Measurements from ENCODE around the gene SCMH1. TPM values are rescaled to one million over a fixed set of nuclear protein-coding genes. Genes with fewer than 3 reads are reported as not detected.
"Not testable (repeated sequence)": the region's sequence is repeated elsewhere in the genome, so short reads cannot be mapped to it uniquely, and the experiment has no call there.

The SCMH1 gene
- total RNA-seq, 1 donor from 2014 or later = 36.7 TPM

DNA sequence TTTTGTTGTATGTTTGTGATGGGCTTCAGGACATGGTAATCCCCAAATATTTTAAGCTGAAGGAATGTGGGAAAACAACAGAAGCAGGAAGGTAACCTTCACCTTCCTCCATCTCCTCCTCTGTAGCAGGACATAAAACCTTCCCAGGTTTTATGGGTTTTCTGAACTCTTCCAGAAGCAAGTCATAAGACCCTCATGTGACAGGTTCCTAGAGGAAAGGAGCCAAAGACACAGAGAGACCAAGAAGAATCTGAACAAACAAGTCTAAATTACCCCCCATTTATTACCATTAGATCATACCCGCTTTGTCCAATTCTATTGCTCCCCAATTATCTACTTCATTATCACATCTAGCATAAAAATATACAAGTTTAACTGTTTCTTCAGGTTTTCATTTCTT lies 28.8 kb downstream of the SCMH1 start:
- H3K36me3 Mint-ChIP-seq = peaks cover 39% of the 10 kb centered on the region
- no peak overlapping the region for H3K4me3 Mint-ChIP-seq
- H3K27ac Mint-ChIP-seq = no peak overlapping the region
- H3K4me1 Mint-ChIP-seq (ENCODE audit: unreplicated experiment) = no peaks in the 10 kb centered on the region
- no peaks in the 10 kb centered on the region for H3K27me3 Mint-ChIP-seq
- TF ChIP-seq, protein P1, sequence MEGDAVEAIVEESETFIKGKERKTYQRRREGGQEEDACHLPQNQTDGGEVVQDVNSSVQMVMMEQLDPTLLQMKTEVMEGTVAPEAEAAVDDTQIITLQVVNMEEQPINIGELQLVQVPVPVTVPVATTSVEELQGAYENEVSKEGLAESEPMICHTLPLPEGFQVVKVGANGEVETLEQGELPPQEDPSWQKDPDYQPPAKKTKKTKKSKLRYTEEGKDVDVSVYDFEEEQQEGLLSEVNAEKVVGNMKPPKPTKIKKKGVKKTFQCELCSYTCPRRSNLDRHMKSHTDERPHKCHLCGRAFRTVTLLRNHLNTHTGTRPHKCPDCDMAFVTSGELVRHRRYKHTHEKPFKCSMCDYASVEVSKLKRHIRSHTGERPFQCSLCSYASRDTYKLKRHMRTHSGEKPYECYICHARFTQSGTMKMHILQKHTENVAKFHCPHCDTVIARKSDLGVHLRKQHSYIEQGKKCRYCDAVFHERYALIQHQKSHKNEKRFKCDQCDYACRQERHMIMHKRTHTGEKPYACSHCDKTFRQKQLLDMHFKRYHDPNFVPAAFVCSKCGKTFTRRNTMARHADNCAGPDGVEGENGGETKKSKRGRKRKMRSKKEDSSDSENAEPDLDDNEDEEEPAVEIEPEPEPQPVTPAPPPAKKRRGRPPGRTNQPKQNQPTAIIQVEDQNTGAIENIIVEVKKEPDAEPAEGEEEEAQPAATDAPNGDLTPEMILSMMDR (conservative IDR thresholded peaks at IDR 0.05) = no peak
- no peak for DNase-seq (ENCODE audit: extremely low spot score, unreplicated experiment)
- no peaks in the 10 kb centered on the region for H3K9me3 Mint-ChIP-seq

DNA sequence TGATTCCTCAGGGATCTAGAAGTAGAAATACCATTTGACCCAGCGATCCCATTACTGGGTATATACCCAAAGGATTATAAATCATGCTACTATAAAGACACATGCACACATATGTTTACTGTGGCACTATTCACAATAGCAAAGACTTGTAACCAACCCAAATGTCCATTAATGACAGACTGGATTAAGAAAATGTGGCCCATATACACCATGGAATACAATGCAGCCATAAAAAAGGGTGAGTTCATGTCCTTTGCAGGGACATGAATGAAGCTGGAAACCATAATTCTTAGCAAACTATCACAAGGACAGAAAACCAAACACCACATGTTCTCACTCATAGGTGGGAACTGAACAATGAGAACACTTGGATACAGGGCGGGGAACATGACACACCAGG lies 30.5 kb downstream of the SCMH1 start:
- H3K27ac Mint-ChIP-seq; H3K9me3 Mint-ChIP-seq; DNase-seq (ENCODE audit: extremely low spot score, unreplicated experiment); H3K27me3 Mint-ChIP-seq; H3K4me1 Mint-ChIP-seq (ENCODE audit: unreplicated experiment); H3K4me3 Mint-ChIP-seq: not testable (repeated sequence)
- peaks cover 31% of the 10 kb centered on the region for H3K36me3 Mint-ChIP-seq

DNA sequence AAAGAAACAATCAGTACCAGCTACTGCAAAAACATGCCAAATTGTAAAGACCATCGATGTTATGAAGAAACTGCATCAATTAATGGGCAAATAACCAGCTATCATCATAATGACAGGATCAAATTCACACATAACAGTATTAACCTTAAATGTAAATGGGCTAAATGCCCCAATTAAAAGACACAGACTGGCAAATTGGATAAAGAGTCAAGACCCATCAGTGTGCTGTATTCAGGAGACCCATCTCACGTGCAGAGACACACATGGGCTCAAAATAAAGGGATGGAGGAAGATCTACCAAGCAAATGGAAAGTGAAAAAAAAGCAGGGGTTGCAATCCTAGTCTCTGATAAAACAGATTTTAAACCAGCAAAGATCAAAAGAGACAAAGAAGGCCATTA lies 35.1 kb downstream of the SCMH1 start:
- not testable (repeated sequence) for H3K27ac Mint-ChIP-seq; H3K27me3 Mint-ChIP-seq; H3K4me3 Mint-ChIP-seq; DNase-seq (ENCODE audit: extremely low spot score, unreplicated experiment); H3K4me1 Mint-ChIP-seq (ENCODE audit: unreplicated experiment)
- H3K9me3 Mint-ChIP-seq = peaks cover 21% of the 10 kb centered on the region
- H3K36me3 Mint-ChIP-seq = peaks cover 39% of the 10 kb centered on the region

DNA sequence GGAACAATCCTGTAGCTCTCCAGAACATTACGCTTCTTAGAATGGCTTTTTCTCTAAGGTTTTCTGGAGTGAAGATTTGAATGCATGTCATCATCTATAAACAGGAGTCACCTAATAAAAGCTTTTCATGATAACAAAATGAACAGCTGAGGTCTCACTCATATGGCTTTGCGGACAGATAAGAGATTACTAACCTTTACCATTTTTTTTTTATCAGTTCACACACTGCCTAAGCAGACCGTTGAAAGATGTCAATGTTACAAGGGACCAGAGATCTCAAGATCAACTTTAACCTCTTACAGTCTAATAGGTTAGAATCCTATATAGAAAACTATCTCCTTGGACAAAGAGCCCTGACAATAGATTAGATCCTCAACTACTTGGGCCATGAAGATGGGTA lies 41.4 kb downstream of the SCMH1 start:
- no peaks in the 10 kb centered on the region for H3K27me3 Mint-ChIP-seq
- no peak overlapping the region for H3K4me3 Mint-ChIP-seq
- TF ChIP-seq, protein P1 (conservative IDR thresholded peaks at IDR 0.05) = no peak
- peaks cover 20% of the 10 kb centered on the region for H3K9me3 Mint-ChIP-seq
- no peak overlapping the region for H3K27ac Mint-ChIP-seq
- no peaks in the 10 kb centered on the region for H3K4me1 Mint-ChIP-seq (ENCODE audit: unreplicated experiment)
- no peak for DNase-seq (ENCODE audit: extremely low spot score, unreplicated experiment)
- H3K36me3 Mint-ChIP-seq = peaks cover 15% of the 10 kb centered on the region

DNA sequence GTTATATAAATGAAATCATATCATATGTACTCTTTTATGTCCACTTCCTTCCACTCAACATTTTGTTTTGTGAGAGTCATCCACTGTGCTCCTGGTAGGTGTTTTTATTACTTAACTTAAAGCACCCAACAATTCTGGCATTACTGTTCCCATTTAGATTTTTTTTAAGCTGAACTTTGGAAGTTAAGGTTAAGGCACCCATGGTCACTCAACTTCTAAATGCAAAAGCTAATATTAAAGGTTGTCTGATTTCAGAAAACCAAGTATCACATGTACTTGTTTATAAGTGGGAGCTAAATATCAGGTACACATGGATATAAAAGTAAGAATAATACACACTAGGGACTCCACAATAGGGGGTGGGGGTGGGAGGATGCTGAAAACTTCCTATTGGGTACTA lies 42.7 kb downstream of the SCMH1 start:
- peaks cover 18% of the 10 kb centered on the region for H3K9me3 Mint-ChIP-seq
- H3K27me3 Mint-ChIP-seq = no peaks in the 10 kb centered on the region
- H3K36me3 Mint-ChIP-seq = peaks cover 12% of the 10 kb centered on the region
- H3K27ac Mint-ChIP-seq = no peak overlapping the region
- no peak for DNase-seq (ENCODE audit: extremely low spot score, unreplicated experiment)
- no peaks in the 10 kb centered on the region for H3K4me1 Mint-ChIP-seq (ENCODE audit: unreplicated experiment)
- H3K4me3 Mint-ChIP-seq = no peak overlapping the region
- TF ChIP-seq, protein P1 (conservative IDR thresholded peaks at IDR 0.05) = no peak

DNA sequence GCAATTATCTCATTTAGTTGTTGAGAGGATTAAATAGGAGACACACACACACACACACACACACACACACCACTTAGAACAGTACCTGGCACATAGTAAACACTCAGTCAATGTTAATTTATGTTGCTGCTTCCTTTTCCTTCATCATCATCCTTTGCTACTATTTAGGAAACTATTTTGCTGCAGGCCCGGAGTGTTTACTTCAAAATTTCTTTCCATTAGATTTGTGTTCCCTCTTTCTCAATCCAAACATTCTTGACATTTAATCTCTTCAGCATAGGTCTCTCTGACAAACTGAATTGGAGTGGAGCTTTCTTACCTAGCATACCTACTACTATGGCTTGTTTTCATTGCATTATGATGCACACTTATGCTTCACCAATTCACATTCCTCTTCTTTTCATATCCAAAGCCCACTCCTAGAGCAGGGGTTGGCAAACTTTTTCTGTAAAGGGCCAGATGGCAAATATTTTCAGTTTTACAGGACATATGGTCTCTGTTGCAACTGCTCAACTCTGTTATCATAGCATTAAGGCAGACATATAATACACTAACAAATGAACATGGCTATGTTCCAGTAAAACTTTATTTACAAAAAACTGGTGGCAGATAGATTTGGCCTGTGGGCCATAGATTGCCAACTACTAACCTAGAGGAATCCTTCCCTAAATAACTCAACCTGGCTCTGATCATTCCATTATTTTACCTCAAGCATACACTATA lies 49.5 kb downstream of the SCMH1 start:
- H3K27ac Mint-ChIP-seq = no peak overlapping the region
- no peak for DNase-seq (ENCODE audit: extremely low spot score, unreplicated experiment)
- peaks cover 4% of the 10 kb centered on the region for H3K4me1 Mint-ChIP-seq (ENCODE audit: unreplicated experiment)
- H3K4me3 Mint-ChIP-seq = no peak overlapping the region
- TF ChIP-seq, protein P1 (conservative IDR thresholded peaks at IDR 0.05) = no peak
- H3K36me3 Mint-ChIP-seq = peaks cover 3% of the 10 kb centered on the region
- H3K27me3 Mint-ChIP-seq = no peaks in the 10 kb centered on the region
- H3K9me3 Mint-ChIP-seq = peaks cover 9% of the 10 kb centered on the region

Data from type B pancreatic cell (in vitro differentiated cells).